Transverse colon (tissue), 4 donors: ENCODE data around the gene TM2D3. TPM values are rescaled to one million over a fixed set of nuclear protein-coding genes. Genes with fewer than 3 reads are reported as not detected.

Experiments
- DNase-seq: peaks from one replicate; pipeline ENCODE4 v3.0.0-alpha.2; 2019
- H3K27ac ChIP-seq, 4 donors: fragments of 200-600 bp; sonication (generic); 2 replicates each; pipeline ENCODE4 v1.5.1; 2016 to 2018; ENCODE audit warnings: inconsistent platforms in 4 of 4
- H3K27me3 ChIP-seq: fragments of 200-600 bp; sonication (generic); 2 replicates; pipeline ENCODE4 v1.5.1; 2017; ENCODE audit warnings: inconsistent platforms
- H3K36me3 ChIP-seq, 4 donors: fragments of 200-600 bp; sonication (generic); 2 replicates each; pipeline ENCODE4 v1.5.1; 2017 to 2019; ENCODE audit warnings: inconsistent platforms in 4 of 4
- H3K4me1 ChIP-seq, 4 donors: fragments of 200-600 bp; sonication (generic); 2 replicates each; pipeline ENCODE4 v1.5.1; 2017 to 2020; ENCODE audit warnings: inconsistent platforms in 4 of 4
- H3K4me3 ChIP-seq, 4 donors: fragments of 200-600 bp; sonication (generic); 1 replicate in 1 of 4; 2 replicates in 3 of 4; pipeline versions ENCODE4 v1.5.1 to v1.6.1; 2017 to 2019; ENCODE audit warnings: inconsistent platforms in 4 of 4
- H3K9me3 ChIP-seq, 2 donors: fragments of 200-600 bp; sonication (generic); 2 replicates each; pipeline ENCODE4 v1.5.1; 2017 to 2019; ENCODE audit warnings: inconsistent platforms in 2 of 2
- CTCF ChIP-seq, 5 experiments: fragments of 200-600 bp in 3 of 5; fragments of 450-650 bp in 2 of 5; sonication (generic) in 3 of 5; IDR thresholded peaks; 1 replicate in 2 of 5; 2 replicates in 3 of 5; pipeline ENCODE4 v1.5.1; 2016 to 2017; ENCODE audit warnings: antibody characterized with exemption in 5 of 5, inconsistent platforms in 3 of 5, mild to moderate bottlenecking in 2 of 5, moderate library complexity in 1 of 5
- EP300 ChIP-seq: sonication (generic); formaldehyde crosslinking; IDR thresholded peaks from one replicate; pipeline ENCODE4 v1.6.1; 2017; ENCODE audit warnings: antibody characterized with exemption, low read depth
- POLR2A ChIP-seq: fragments of 450-650 bp; IDR thresholded peaks from one replicate; pipeline ENCODE4 v1.6.1; 2016; ENCODE audit warnings: antibody characterized with exemption, mild to moderate bottlenecking, moderate library complexity
- POLR2AphosphoS5 ChIP-seq, 3 donors: sonication (generic); formaldehyde crosslinking; IDR thresholded peaks; one replicate each; pipeline ENCODE4 v1.6.1; 2016; ENCODE audit warnings: antibody characterized with exemption in 3 of 3
- WGBS, 2 donors: methylation state at CpG; one replicate each; pipeline ENCODE4 v1.1.5; 2018; ENCODE audit warnings: low coverage in 1 of 2; 5-methylcytosine and 5-hydroxymethylcytosine counted together
- in situ Hi-C, 4 donors: fragments of 200-750 bp; cut with MboI; loops; one replicate each; pipeline versions ENCODE4 v1.15.0 to v1.15.1; 2017; ENCODE audit warnings: low sequenced_read_pairs in 3 of 4, low pct_ligation_motif_present in 1 of 4, low pct_unique_long_range_greater_than_20kb in 1 of 4
- intact Hi-C: fragments of 100-400 bp; cut with DNase I; formaldehyde crosslinking; loops from one replicate; pipeline ENCODE4 v1.15.1; 2023; ENCODE audit warnings: low total_unique reads
- total RNA-seq, 4 donors: library from RNA; depleted of rRNA; stranded (reverse); fragments of >200 nt; gene quantifications; one replicate each; pipeline ENCODE4 v1.1.0, GENCODE V29; 2016

Gene TM2D3
- total RNA-seq, 4 donors from 2014 or later, result 13.8 to 46.4 (median 33.6) TPM

GRCh38 chr15:101615986-101616848 is 36.0 kb downstream of the TM2D3 start:
- Histone ChIP-seq H3K9me3 (no peaks in the 10 kb centered on the region), H3K27me3 (no peaks in the 10 kb centered on the region), H3K36me3 (no peaks in the 10 kb centered on the region), H3K4me3 (peak overlapping the region in 1 of 4 donors; percentile 9), H3K27ac (no peak overlapping the region), H3K4me1 (peaks cover 2 to 19% (median 18%) of the 10 kb centered on the region in 4 donors)
- in situ Hi-C loops, result no loop called here
- no peak for TF ChIP-seq POLR2AphosphoS5 (IDR thresholded peaks at IDR 0.05)
- TF ChIP-seq EP300, result no peak
- TF ChIP-seq CTCF (IDR thresholded peaks at IDR 0.05), result no peak
- no peak for TF ChIP-seq POLR2A
- peak; percentile 35 for DNase-seq
- intact Hi-C loops, result no loop called here
- 29 to 35% methylated on average over 11 to 25 of the region's 25 CpGs for WGBS, 2 donors

- no peaks in the 10 kb centered on the region for H3K36me3 ChIP-seq
- no peaks in the 10 kb centered on the region for H3K9me3 ChIP-seq
- DNase-seq, result no peak
- intact Hi-C loops (no loop called here), in situ Hi-C loops (no loop called here)
- peaks cover 2 to 19% (median 18%) of the 10 kb centered on the region in 4 donors for H3K4me1 ChIP-seq
- H3K27me3 ChIP-seq, result no peaks in the 10 kb centered on the region
- TF ChIP-seq EP300 (no peak), POLR2AphosphoS5 (IDR thresholded peaks at IDR 0.05) (no peak), POLR2A (no peak), CTCF (IDR thresholded peaks at IDR 0.05) (no peak)
- no peak overlapping the region for H3K27ac ChIP-seq
- 63% methylated on average over 15 of the region's 15 CpGs; no CpG with 5 or more reads in 1 of the 2 donors for WGBS, 2 donors
- H3K4me3 ChIP-seq, result peak overlapping the region in 1 of 4 donors; percentile 9
Measured at GRCh38 chr15:101615414-101615985, 36.7 kb downstream of the TM2D3 start.

GRCh38 chr15:101614761-101615160 is 37.4 kb downstream of the TM2D3 start:
- Histone ChIP-seq H3K4me1 (peaks cover 2 to 19% (median 18%) of the 10 kb centered on the region in 4 donors), H3K36me3 (no peaks in the 10 kb centered on the region), H3K4me3 (no peak overlapping the region), H3K9me3 (no peaks in the 10 kb centered on the region), H3K27ac (no peak overlapping the region), H3K27me3 (no peaks in the 10 kb centered on the region)
- WGBS, 2 donors, result 85% methylated on average over 11 of the region's 11 CpGs; no CpG with 5 or more reads in 1 of the 2 donors
- in situ Hi-C loops (no loop called here), intact Hi-C loops (no loop called here)
- TF ChIP-seq POLR2A, result no peak
- TF ChIP-seq CTCF (IDR thresholded peaks at IDR 0.05), result no peak
- TF ChIP-seq POLR2AphosphoS5 (IDR thresholded peaks at IDR 0.05), result no peak
- no peak for TF ChIP-seq EP300
- DNase-seq, result no peak

GRCh38 chr15:101614001-101614585 is 38.1 kb downstream of the TM2D3 start:
- H3K27ac ChIP-seq, result no peak overlapping the region
- no peaks in the 10 kb centered on the region for H3K27me3 ChIP-seq
- DNase-seq, result no peak
- intact Hi-C loops (no loop called here), in situ Hi-C loops (no loop called here)
- H3K9me3 ChIP-seq, result no peaks in the 10 kb centered on the region
- H3K4me3 ChIP-seq, result no peak overlapping the region
- H3K4me1 ChIP-seq, result peaks cover 2 to 19% (median 18%) of the 10 kb centered on the region in 4 donors
- no peaks in the 10 kb centered on the region for H3K36me3 ChIP-seq
- TF ChIP-seq EP300, result no peak
- TF ChIP-seq POLR2AphosphoS5 (IDR thresholded peaks at IDR 0.05), result no peak
- TF ChIP-seq CTCF (IDR thresholded peaks at IDR 0.05), result no peak
- TF ChIP-seq POLR2A, result no peak
- WGBS, 2 donors, result 85% methylated on average over 14 of the region's 14 CpGs; no CpG with 5 or more reads in 1 of the 2 donors
